Caki2 (cell line): ENCODE data around the gene ARCN1. TPM values are rescaled to one million over a fixed set of nuclear protein-coding genes. Genes with fewer than 3 reads are reported as not detected.
A peak's percentile ranks its signal among the peaks of the same experiment; 100 is the strongest.

Source experiments
- DNase-seq: peaks from one replicate; pipeline ENCODE4 v3.0.0-alpha.2; 2015; ENCODE audit warnings: low read depth
- in situ Hi-C: cut with HindIII; loops from 2 replicates; pipeline ENCODE4 v1.10.0; 2016; ENCODE audit warnings: low sequenced_read_pairs, low pct_unique_long_range_greater_than_20kb, mixed read lengths
- total RNA-seq: library from RNA; depleted of rRNA; stranded (reverse); fragments of >200 nt; shearing (Covaris generic); gene quantifications from 2 replicates; pipeline ENCODE4 v1.2.3, GENCODE V29; 2014; ENCODE audit warnings: low replicate concordance

ARCN1 gene
- total RNA-seq, 1 experiment from 2014 or later = 80.1 TPM

GRCh38 chr11:118614511-118614910, 42.3 kb downstream of the ARCN1 start:
- no peak for DNase-seq
- in situ Hi-C loops = no loop called here

- peak; percentile 62 for DNase-seq
Observed at GRCh38 chr11:118615282-118615975, 43.2 kb downstream of the ARCN1 start.

GRCh38 chr11:118615976-118616371, 43.8 kb downstream of the ARCN1 start:
- no peak for DNase-seq
- in situ Hi-C loops = no loop called here

More at GRCh38 chr11:118615282-118615975, 43.2 kb downstream of the ARCN1 start:
- in situ Hi-C loops = no loop called here

- in situ Hi-C loops = no loop called here
- DNase-seq = no peak
Observed at GRCh38 chr11:118618115-118618990, 46.1 kb downstream of the ARCN1 start.

- peak; percentile 38 for DNase-seq
- in situ Hi-C loops = no loop called here
Observed at GRCh38 chr11:118618991-118619375, 46.8 kb downstream of the ARCN1 start.

GRCh38 chr11:118619444-118620197, 47.4 kb downstream of the ARCN1 start:
- peak; percentile 92 for DNase-seq
- in situ Hi-C loops = no loop called here

GRCh38 chr11:118620529-118621070, 48.4 kb downstream of the ARCN1 start:
- in situ Hi-C loops = no loop called here
- DNase-seq = peak; percentile 82

- peak; percentile 88 for DNase-seq
- in situ Hi-C loops = no loop called here
Observed at GRCh38 chr11:118621071-118621783, 49.0 kb downstream of the ARCN1 start.

GRCh38 chr11:118621784-118622375, 49.7 kb downstream of the ARCN1 start:
- in situ Hi-C loops = no loop called here
- DNase-seq = no peak

- in situ Hi-C loops = no loop called here
- peak; percentile 91 for DNase-seq
Observed at GRCh38 chr11:118622376-118623268, 50.4 kb downstream of the ARCN1 start.

- peak; percentile 71 for DNase-seq
- in situ Hi-C loops = no loop called here
Observed at GRCh38 chr11:118623269-118623655, 51.1 kb downstream of the ARCN1 start.

GRCh38 chr11:118625036-118625690, 53.0 kb downstream of the ARCN1 start:
- in situ Hi-C loops = no loop called here
- DNase-seq = no peak

GRCh38 chr11:118625976-118626375, 53.8 kb downstream of the ARCN1 start:
- in situ Hi-C loops = no loop called here

GRCh38 chr11:118627566-118627965, 55.4 kb downstream of the ARCN1 start:
- in situ Hi-C loops = no loop called here
- DNase-seq = no peak

More at GRCh38 chr11:118625976-118626375, 53.8 kb downstream of the ARCN1 start:
- DNase-seq = no peak

- no peak for DNase-seq
- in situ Hi-C loops = no loop called here
Observed at GRCh38 chr11:118628031-118628430, 55.8 kb downstream of the ARCN1 start.

GRCh38 chr11:118628432-118628831, 56.2 kb downstream of the ARCN1 start:
- DNase-seq = no peak
- in situ Hi-C loops = no loop called here
